Heart left ventricle (tissue), 13 donors: ENCODE data around the gene EEF1A1.
"Not testable (repeated sequence)": the region's sequence is repeated elsewhere in the genome, so short reads cannot be mapped to it uniquely, and the experiment has no call there.

Experiments used
- CTCF ChIP-seq, 12 donors: fragments of 200-600 bp; sonication (generic) in 4 of 12; IDR thresholded peaks; one replicate each; pipeline versions ENCODE4 v1.5.0 to v1.8.0; 2018 to 2022; ENCODE audit warnings: antibody characterized with exemption in 12 of 12, mild to moderate bottlenecking in 5 of 12
- POLR2A ChIP-seq, 2 donors: fragments of 450-650 bp; IDR thresholded peaks; one replicate each; pipeline ENCODE4 v1.6.1; 2017; ENCODE audit warnings: antibody characterized with exemption in 2 of 2, mild to moderate bottlenecking in 2 of 2, moderate library complexity in 2 of 2
- donor health status: ischemic (EF 13 %, LVEDD 7.1; RV severe dilation, severe dysfunction).
- donor health status: DM: no; HTN: yes; CAD: no.
- donor health status: DM: no; HTN: no; CAD: no.
- donor health status: ischemic (EF 25% LVEDD 6.9; RV normal size, moderate dysfunction).
- donor health status: ischemic (EF 25% LVEDD 5.7; RV mildly dilated, moderate dysfunction).
- donor health status: ischemic (EF 35%, LVEDD 5.7; RV mildly dilated, moderate dysfunction).
- donor health status: nonischemic (EF 11% LVEDD 7.7; RV severe dilation, severe dysfunction).
- donor health status: DM: yes; HTN: yes; CAD: no.
- donor health status: PGD.
- donor health status: ischemic (EF 29% LVEDD 5.4; RV normal size, mild dysfunction).
- donor health status: nonischemic (EF 23%, LVEDD 6.1; RV moderate dilation, normal function).

DNA sequence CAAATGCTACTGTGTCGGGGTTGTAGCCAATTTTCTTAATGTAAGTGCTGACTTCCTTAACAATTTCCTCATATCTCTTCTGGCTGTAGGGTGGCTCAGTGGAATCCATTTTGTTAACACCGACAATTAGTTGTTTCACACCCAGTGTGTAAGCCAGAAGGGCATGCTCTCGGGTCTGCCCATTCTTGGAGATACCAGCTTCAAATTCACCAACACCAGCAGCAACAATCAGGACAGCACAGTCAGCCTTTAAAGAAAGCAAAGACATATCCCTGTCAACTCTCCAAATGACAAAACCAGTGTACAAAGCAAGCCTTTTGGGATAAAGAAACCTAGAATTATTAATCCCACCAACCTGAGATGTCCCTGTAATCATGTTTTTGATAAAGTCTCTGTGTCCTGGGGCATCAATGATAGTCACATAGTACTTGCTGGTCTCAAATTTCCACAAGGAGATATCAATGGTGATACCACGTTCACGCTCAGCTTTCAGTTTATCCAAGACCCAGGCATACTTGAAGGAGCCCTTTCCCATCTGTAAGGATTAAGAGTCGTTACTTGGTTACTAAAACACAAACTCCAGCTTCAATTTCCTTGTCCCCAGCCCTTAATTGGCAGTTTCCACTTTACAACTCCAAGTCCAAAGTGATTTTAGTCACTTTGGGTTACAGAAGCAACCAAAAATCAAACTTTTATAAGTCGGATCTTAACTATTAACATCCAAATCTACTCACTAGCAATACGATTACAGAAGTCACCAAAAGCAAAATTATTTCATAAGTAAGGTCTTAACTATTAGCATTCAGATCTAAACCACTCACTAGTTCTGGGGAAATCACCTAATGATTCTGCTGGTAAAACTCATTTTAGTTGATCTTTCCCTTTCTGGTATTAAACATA lies 1.6 kb downstream of the EEF1A1 start:
- TF ChIP-seq CTCF, POLR2A (IDR thresholded peaks at IDR 0.05): not testable (repeated sequence)
